ENCODE results near the gene DEPP1. TPM values are rescaled to one million over a fixed set of nuclear protein-coding genes. Genes with fewer than 3 reads are reported as not detected.

DEPP1 gene
- total and polyA plus RNA-seq, 2 donors (not counting 1 experiment from before 2014, with no cell fraction given), result not detected

GRCh38 chr10:44990302-44990655 lies 11.7 kb upstream of the DEPP1 start:
- intact Hi-C loops (cut with micrococcal nuclease), result no loop called here
- no peaks in the 10 kb centered on the region for H3K4me1 Mint-ChIP-seq
- H3K27ac ChIP-seq (ENCODE audit: low read length in 2 of 2), result no peak overlapping the region
- H3K27me3 ChIP-seq (replicated peaks in 1 of 4; ENCODE audit: control extremely low read depth in 1 of 4, control insufficient read depth in 3 of 4, insufficient read depth in 4 of 4, low read length in 3 of 4), result no peaks in the 10 kb centered on the region
- no peaks in the 10 kb centered on the region for H3K36me3 ChIP-seq (replicated peaks in 1 of 2; ENCODE audit: control extremely low read depth in 1 of 2, control insufficient read depth in 1 of 2, extremely low read depth in 1 of 2, insufficient read depth in 2 of 2, low read length in 1 of 2)
- H3K9me3 ChIP-seq (ENCODE audit: control extremely low read depth in 1 of 3, control insufficient read depth in 2 of 3, insufficient read depth in 1 of 3, low read length in 2 of 3), result no peaks in the 10 kb centered on the region
- ATAC-seq (ENCODE audit: low read depth) (no peak), DNase-seq (no peak)
- no peak overlapping the region for H2AFZ ChIP-seq (ENCODE audit: insufficient read depth, low read depth, low read length, poor library complexity, severe bottlenecking)
- H3K4me3 ChIP-seq (ENCODE audit: control extremely low read depth in 1 of 5, extremely low read depth in 1 of 5, insufficient read depth in 1 of 5, low read depth in 2 of 5, low read length in 4 of 5), result no peak overlapping the region
- H3K4me3 Mint-ChIP-seq, result no peak overlapping the region
- 7% methylated on average over 8 of the region's 8 CpGs for WGBS (ENCODE audit: insufficient coverage)
- H3K4me1 ChIP-seq (ENCODE audit: control insufficient read depth in 2 of 2, insufficient read depth in 2 of 2, low read length in 2 of 2), result no peaks in the 10 kb centered on the region
- no peaks in the 10 kb centered on the region for H3K79me2 ChIP-seq (ENCODE audit: control insufficient read depth, insufficient read depth, low read length)
- H3K9ac ChIP-seq (ENCODE audit: low read length), result no peak overlapping the region
- no peak for TF ChIP-seq EZH2 (IDR thresholded peaks at IDR 0.05; ENCODE audit: borderline replicate concordance, insufficient read depth, low read depth, low read length, poor library complexity, severe bottlenecking)
- H3K27ac Mint-ChIP-seq, result no peak overlapping the region
- H3K9me3 Mint-ChIP-seq (ENCODE audit: insufficient read depth), result no peaks in the 10 kb centered on the region
- peaks cover 10% of the 10 kb centered on the region for H3K27me3 Mint-ChIP-seq
- no peak overlapping the region for H3K4me2 ChIP-seq (replicated peaks; ENCODE audit: low read depth, low read length, poor library complexity, severe bottlenecking)
- H4K20me1 ChIP-seq (ENCODE audit: control insufficient read depth, insufficient read depth, low read length, poor library complexity, severe bottlenecking), result no peaks in the 10 kb centered on the region
- CTCF ChIA-PET, result interaction anchor here (1.0 kb wide), 1 partner anchor 17 kb away, joined by 3 read pairs; no protein-coding TSS in a partner anchor
- POLR2A ChIA-PET, result no interaction called here

GRCh38 chr10:44989597-44990301 lies 11.1 kb upstream of the DEPP1 start:
- no peak for ATAC-seq (ENCODE audit: low read depth)
- H3K4me3 Mint-ChIP-seq, result no peak overlapping the region
- no peaks in the 10 kb centered on the region for H3K9me3 Mint-ChIP-seq (ENCODE audit: insufficient read depth)
- Histone ChIP-seq H3K4me1 (ENCODE audit: control insufficient read depth in 2 of 2, insufficient read depth in 2 of 2, low read length in 2 of 2) (no peaks in the 10 kb centered on the region), H3K9me3 (ENCODE audit: control extremely low read depth in 1 of 3, control insufficient read depth in 2 of 3, insufficient read depth in 1 of 3, low read length in 2 of 3) (no peaks in the 10 kb centered on the region), H3K36me3 (replicated peaks in 1 of 2; ENCODE audit: control extremely low read depth in 1 of 2, control insufficient read depth in 1 of 2, extremely low read depth in 1 of 2, insufficient read depth in 2 of 2, low read length in 1 of 2) (no peaks in the 10 kb centered on the region), H3K27me3 (replicated peaks in 1 of 4; ENCODE audit: control extremely low read depth in 1 of 4, control insufficient read depth in 3 of 4, insufficient read depth in 4 of 4, low read length in 3 of 4) (no peaks in the 10 kb centered on the region), H2AFZ (ENCODE audit: insufficient read depth, low read depth, low read length, poor library complexity, severe bottlenecking) (no peak overlapping the region), H3K9ac (ENCODE audit: low read length) (no peak overlapping the region), H4K20me1 (ENCODE audit: control insufficient read depth, insufficient read depth, low read length, poor library complexity, severe bottlenecking) (no peaks in the 10 kb centered on the region), H3K4me2 (replicated peaks; ENCODE audit: low read depth, low read length, poor library complexity, severe bottlenecking) (no peak overlapping the region), H3K4me3 (ENCODE audit: control extremely low read depth in 1 of 5, extremely low read depth in 1 of 5, insufficient read depth in 1 of 5, low read depth in 2 of 5, low read length in 4 of 5) (no peak overlapping the region), H3K27ac (ENCODE audit: low read length in 2 of 2) (no peak overlapping the region), H3K79me2 (ENCODE audit: control insufficient read depth, insufficient read depth, low read length) (no peaks in the 10 kb centered on the region)
- DNase-seq, result no peak
- WGBS (ENCODE audit: insufficient coverage), result 75% methylated on average over 8 of the region's 14 CpGs
- intact Hi-C loops (cut with micrococcal nuclease), result no loop called here
- CTCF ChIA-PET, result interaction anchor here (1.0 kb wide), 1 partner anchor 16 kb away, joined by 3 read pairs; no protein-coding TSS in a partner anchor
- no peak overlapping the region for H3K27ac Mint-ChIP-seq
- POLR2A ChIA-PET, result no interaction called here
- H3K4me1 Mint-ChIP-seq, result no peaks in the 10 kb centered on the region
- TF ChIP-seq EZH2 (IDR thresholded peaks at IDR 0.05; ENCODE audit: borderline replicate concordance, insufficient read depth, low read depth, low read length, poor library complexity, severe bottlenecking) (no peak), CTCF (IDR thresholded peaks at IDR 0.05) (no peak)
- H3K27me3 Mint-ChIP-seq, result peaks cover 10% of the 10 kb centered on the region
